Activated CD8-positive, alpha-beta T cell treated with anti-CD3 and anti-CD28 coated beads for 36 hours (primary cell): ENCODE results near the gene SLC13A5. TPM values are rescaled to one million over a fixed set of nuclear protein-coding genes. Genes with fewer than 3 reads are reported as not detected.
"Not testable (repeated sequence)": the region's sequence is repeated elsewhere in the genome, so short reads cannot be mapped to it uniquely, and the experiment has no call there.

Experiments used
- ATAC-seq: fragments of 200-7000 bp; cut with Tn5 transposase; one replicate; pipeline ENCODE4 v1.10.0; 2021; ENCODE audit warnings: mild to moderate bottlenecking, moderate library complexity
- CTCF ChIA-PET: fragments of 350-600 bp; sonication (Branson Sonifier 250); formaldehyde crosslinking; loops from one replicate; lab custom pipeline; 2021; ENCODE audit warnings: antibody characterized with exemption; lab: Charles Lee
- POLR2A ChIA-PET: fragments of 350-600 bp; sonication (Branson Sonifier 250); formaldehyde crosslinking; loops from one replicate; lab custom pipeline; 2021; ENCODE audit warnings: antibody characterized with exemption; lab: Charles Lee
- DNase-seq: peaks from one replicate; pipeline ENCODE4 v3.0.0-alpha.2; 2020
- H3K27ac Mint-ChIP-seq: one replicate; pipeline ENCODE4 v1.8.0; 2021; ENCODE audit warnings: mild to moderate bottlenecking, mixed read lengths
- H3K27me3 Mint-ChIP-seq: one replicate; pipeline ENCODE4 v1.8.0; 2021; ENCODE audit warnings: mixed read lengths
- H3K36me3 Mint-ChIP-seq: one replicate; pipeline ENCODE4 v1.8.0; 2021; ENCODE audit warnings: low read depth, mixed read lengths
- H3K4me1 Mint-ChIP-seq: one replicate; pipeline ENCODE4 v1.8.0; 2021; ENCODE audit warnings: low read depth, mixed read lengths
- H3K4me3 Mint-ChIP-seq: one replicate; pipeline ENCODE4 v1.8.0; 2021; ENCODE audit warnings: mild to moderate bottlenecking, moderate library complexity, mixed read lengths
- H3K9me3 Mint-ChIP-seq: one replicate; pipeline ENCODE4 v1.8.0; 2021; ENCODE audit warnings: mixed read lengths
- intact Hi-C: fragments of 100-400 bp; cut with micrococcal nuclease; formaldehyde crosslinking; loops from one replicate; pipeline ENCODE4 v1.10.0; 2022
- total RNA-seq, 2 experiments: library from RNA; stranded (reverse); gene quantifications; one replicate each; pipeline ENCODE4 v1.2.3, GENCODE V29; 2021
- TF ChIP-seq, protein P1 (sequence below): fragments of 200-600 bp; IDR thresholded peaks from one replicate; pipeline ENCODE4 v1.8.0; 2022; ENCODE audit warnings: antibody characterized with exemption, mild to moderate bottlenecking

SLC13A5 gene
- total RNA-seq, 2 experiments from 2014 or later, result not detected

- H3K27ac Mint-ChIP-seq, result no peak overlapping the region
- ChIA-PET CTCF (no interaction called here), POLR2A (interaction anchor here (1.0 kb wide), 1 partner anchor 51 kb away, joined by 3 read pairs; no protein-coding TSS in a partner anchor)
- no peak for ATAC-seq
- no peaks in the 10 kb centered on the region for H3K27me3 Mint-ChIP-seq
- no peaks in the 10 kb centered on the region for H3K9me3 Mint-ChIP-seq
- DNase-seq, result no peak
- TF ChIP-seq, protein P1, sequence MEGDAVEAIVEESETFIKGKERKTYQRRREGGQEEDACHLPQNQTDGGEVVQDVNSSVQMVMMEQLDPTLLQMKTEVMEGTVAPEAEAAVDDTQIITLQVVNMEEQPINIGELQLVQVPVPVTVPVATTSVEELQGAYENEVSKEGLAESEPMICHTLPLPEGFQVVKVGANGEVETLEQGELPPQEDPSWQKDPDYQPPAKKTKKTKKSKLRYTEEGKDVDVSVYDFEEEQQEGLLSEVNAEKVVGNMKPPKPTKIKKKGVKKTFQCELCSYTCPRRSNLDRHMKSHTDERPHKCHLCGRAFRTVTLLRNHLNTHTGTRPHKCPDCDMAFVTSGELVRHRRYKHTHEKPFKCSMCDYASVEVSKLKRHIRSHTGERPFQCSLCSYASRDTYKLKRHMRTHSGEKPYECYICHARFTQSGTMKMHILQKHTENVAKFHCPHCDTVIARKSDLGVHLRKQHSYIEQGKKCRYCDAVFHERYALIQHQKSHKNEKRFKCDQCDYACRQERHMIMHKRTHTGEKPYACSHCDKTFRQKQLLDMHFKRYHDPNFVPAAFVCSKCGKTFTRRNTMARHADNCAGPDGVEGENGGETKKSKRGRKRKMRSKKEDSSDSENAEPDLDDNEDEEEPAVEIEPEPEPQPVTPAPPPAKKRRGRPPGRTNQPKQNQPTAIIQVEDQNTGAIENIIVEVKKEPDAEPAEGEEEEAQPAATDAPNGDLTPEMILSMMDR, result no peak
- H3K4me3 Mint-ChIP-seq, result no peak overlapping the region
- intact Hi-C loops, result no loop called here
- peaks cover 32% of the 10 kb centered on the region for H3K4me1 Mint-ChIP-seq
- no peaks in the 10 kb centered on the region for H3K36me3 Mint-ChIP-seq
These were observed 51.7 kb downstream of the SLC13A5 start for GRCh38 chr17:6661464-6661848.

GRCh38 chr17:6660805-6661463 lies 52.2 kb downstream of the SLC13A5 start:
- ChIA-PET POLR2A (interaction anchor here (1.0 to 1.5 kb wide), 3 partner anchors 10 to 52 kb away, joined by 3 to 4 read pairs (median 3); partner anchors contain the start of genes C17orf100 and MED31), CTCF (interaction anchor here (1.4 kb wide), 1 partner anchor 183 kb away, joined by 3 read pairs; no protein-coding TSS in a partner anchor)
- H3K27me3 Mint-ChIP-seq, result no peaks in the 10 kb centered on the region
- TF ChIP-seq, protein P1, result no peak
- H3K9me3 Mint-ChIP-seq, result no peaks in the 10 kb centered on the region
- DNase-seq (peak; percentile 37), ATAC-seq (peak; percentile 41)
- H3K4me1 Mint-ChIP-seq, result peaks cover 30% of the 10 kb centered on the region
- no peak overlapping the region for H3K4me3 Mint-ChIP-seq
- no peak overlapping the region for H3K27ac Mint-ChIP-seq
- no peaks in the 10 kb centered on the region for H3K36me3 Mint-ChIP-seq
- intact Hi-C loops, result no loop called here

GRCh38 chr17:6660101-6660500 lies 53.1 kb downstream of the SLC13A5 start:
- ATAC-seq (no peak), DNase-seq (no peak)
- ChIA-PET CTCF (interaction anchor here (1.0 to 1.4 kb wide), 3 partner anchors 25 to 234 kb away, joined by 3 read pairs; no protein-coding TSS in a partner anchor), POLR2A (interaction anchor here (0.6 to 1.5 kb wide), 3 partner anchors 9 to 96 kb away, joined by 3 to 4 read pairs (median 3); partner anchors contain the start of genes C17orf100, MED31 and XAF1)
- peaks cover 36% of the 10 kb centered on the region for H3K4me1 Mint-ChIP-seq
- no peaks in the 10 kb centered on the region for H3K9me3 Mint-ChIP-seq
- intact Hi-C loops, result no loop called here
- peaks cover 6% of the 10 kb centered on the region for H3K27me3 Mint-ChIP-seq
- H3K27ac Mint-ChIP-seq, result no peak overlapping the region
- TF ChIP-seq, protein P1, result no peak
- no peaks in the 10 kb centered on the region for H3K36me3 Mint-ChIP-seq
- no peak overlapping the region for H3K4me3 Mint-ChIP-seq

GRCh38 chr17:6658411-6658810 lies 54.8 kb downstream of the SLC13A5 start:
- H3K27ac Mint-ChIP-seq, H3K27me3 Mint-ChIP-seq, POLR2A ChIA-PET, ATAC-seq, H3K9me3 Mint-ChIP-seq, H3K4me3 Mint-ChIP-seq, intact Hi-C loops, DNase-seq, H3K36me3 Mint-ChIP-seq: not testable (repeated sequence)
- H3K4me1 Mint-ChIP-seq, result peaks cover 44% of the 10 kb centered on the region
- CTCF ChIA-PET, result interaction anchor here (1.6 kb wide), 1 partner anchor 8 kb away, joined by 10 read pairs; no protein-coding TSS in a partner anchor

- DNase-seq, result no peak
- Mint-ChIP-seq H3K27ac (peak overlapping the region; percentile 59), H3K36me3 (peaks cover 3% of the 10 kb centered on the region), H3K27me3 (peaks cover 6% of the 10 kb centered on the region), H3K4me1 (peaks cover 49% of the 10 kb centered on the region), H3K4me3 (peak overlapping the region; percentile 78), H3K9me3 (no peaks in the 10 kb centered on the region)
- no peak for ATAC-seq
- ChIA-PET CTCF (interaction anchor here (0.7 to 1.6 kb wide), 2 partner anchors 9 to 42 kb away, joined by 3 to 10 read pairs; no protein-coding TSS in a partner anchor), POLR2A (interaction anchor here (1.1 to 1.5 kb wide), 2 partner anchors 16 to 82 kb away, joined by 4 to 5 read pairs; partner anchors contain the start of genes KIAA0753 and TXNDC17)
- TF ChIP-seq, protein P1, result no peak
- intact Hi-C loops, result no loop called here
These were observed 55.4 kb downstream of the SLC13A5 start for GRCh38 chr17:6657633-6658287.

DNA sequence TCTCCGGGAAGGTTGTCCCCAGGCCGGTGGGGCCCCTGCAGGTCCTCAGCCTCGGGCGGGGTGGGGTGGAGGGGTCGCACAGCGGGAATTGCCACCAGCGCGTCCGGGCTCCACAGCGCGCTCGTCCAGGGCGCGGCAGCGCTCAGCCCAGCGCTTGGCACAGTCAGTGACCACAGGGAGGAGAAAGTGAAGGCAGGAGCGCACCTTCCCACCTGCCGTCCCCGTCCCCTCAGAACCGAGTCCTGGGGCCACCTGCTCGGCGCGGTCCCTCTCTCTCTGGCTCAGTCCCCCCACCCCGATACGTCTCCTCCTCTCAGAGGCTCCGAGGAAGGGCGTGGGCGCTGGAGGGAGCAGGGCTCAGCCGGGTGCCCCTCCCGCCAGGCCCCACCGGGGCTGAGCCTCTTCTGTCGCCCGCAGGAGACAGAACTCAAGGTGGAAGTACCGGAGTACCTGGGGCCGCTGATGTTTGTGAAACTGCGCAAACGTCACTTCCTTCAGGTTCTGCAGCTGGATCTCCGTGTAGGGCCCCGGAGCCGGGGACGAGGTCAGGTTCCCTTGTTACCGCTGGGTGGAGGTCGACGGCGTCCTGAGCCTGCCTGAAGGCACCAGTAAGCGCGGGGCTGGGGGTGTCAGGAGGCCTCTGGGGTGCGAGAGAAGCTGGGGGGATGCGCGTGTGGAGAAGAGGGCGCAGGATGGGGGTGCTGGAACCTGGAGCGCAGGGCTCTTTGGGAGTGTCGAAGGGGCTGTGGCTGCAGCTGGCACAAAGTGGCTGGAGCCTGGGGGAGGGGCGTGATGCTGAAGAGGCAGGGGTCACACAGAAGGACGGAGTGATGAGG lies 56.2 kb downstream of the SLC13A5 start:
- peak overlapping the region; percentile 59 for H3K27ac Mint-ChIP-seq
- H3K9me3 Mint-ChIP-seq, intact Hi-C loops, H3K36me3 Mint-ChIP-seq, H3K27me3 Mint-ChIP-seq: not testable (repeated sequence)
- ATAC-seq (peak; percentile 85), DNase-seq (peak; percentile 78)
- H3K4me3 Mint-ChIP-seq, result peak overlapping the region; percentile 78
- H3K4me1 Mint-ChIP-seq, result peaks cover 55% of the 10 kb centered on the region
- CTCF ChIA-PET, result interaction anchor here (0.7 to 1.6 kb wide), 2 partner anchors 10 to 43 kb away, joined by 3 to 10 read pairs; no protein-coding TSS in a partner anchor
- POLR2A ChIA-PET, result interaction anchor here (1.1 to 1.5 kb wide), 2 partner anchors 16 to 83 kb away, joined by 4 to 5 read pairs; partner anchors contain the start of genes KIAA0753 and TXNDC17

DNA sequence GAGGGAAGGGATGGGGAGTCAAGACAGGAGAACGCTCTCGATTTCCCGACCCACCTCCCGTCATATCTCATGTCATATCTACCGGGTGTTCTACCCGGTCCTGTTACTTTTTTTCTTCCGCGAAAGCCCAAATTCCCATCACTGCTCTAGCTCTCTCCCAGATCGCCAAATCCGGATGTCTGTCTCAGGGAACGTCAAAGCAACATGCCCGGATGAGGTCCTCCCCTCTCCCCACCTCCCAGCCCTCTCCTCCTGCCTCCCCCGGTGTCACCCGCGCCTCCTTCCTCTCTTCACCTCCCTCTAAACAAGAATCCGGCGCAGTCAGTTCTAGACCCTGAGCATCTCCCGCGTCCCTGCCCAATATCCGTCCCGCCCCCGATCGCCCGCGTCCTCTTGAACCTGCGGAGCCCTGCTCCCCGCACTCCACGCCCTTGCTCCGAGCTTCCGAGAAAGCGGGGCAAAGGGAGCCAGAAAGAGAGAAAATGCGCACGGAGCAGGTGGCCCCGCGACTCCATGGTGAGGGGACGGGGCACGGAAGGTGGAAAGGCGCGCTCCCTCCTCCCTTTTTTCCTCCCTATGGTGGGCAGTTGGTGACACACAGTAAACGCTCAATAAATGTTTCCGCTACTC lies 57.3 kb downstream of the SLC13A5 start:
- H3K27me3 Mint-ChIP-seq, ATAC-seq, CTCF ChIA-PET, H3K9me3 Mint-ChIP-seq, H3K36me3 Mint-ChIP-seq, H3K27ac Mint-ChIP-seq, POLR2A ChIA-PET, intact Hi-C loops: not testable (repeated sequence)
- Mint-ChIP-seq H3K4me1 (peaks cover 46% of the 10 kb centered on the region), H3K4me3 (peak overlapping the region; percentile 78)
- peak; percentile 25 for DNase-seq
